Lower leg skin (tissue), 3 donors: ENCODE results near the gene MRPL33.

Experiments
- CTCF ChIP-seq, 3 donors: fragments of 450-650 bp; IDR thresholded peaks; one replicate each; pipeline ENCODE4 v1.5.1; 2016; ENCODE audit warnings: antibody characterized with exemption in 3 of 3, mild to moderate bottlenecking in 3 of 3, moderate library complexity in 2 of 3
- POLR2A ChIP-seq, 2 donors: fragments of 450-650 bp; IDR thresholded peaks; one replicate each; pipeline ENCODE4 v1.6.1; 2016 to 2017; ENCODE audit warnings: antibody characterized with exemption in 2 of 2, mild to moderate bottlenecking in 1 of 2, moderate library complexity in 1 of 2

- TF ChIP-seq CTCF (IDR thresholded peaks at IDR 0.05): no peak
- TF ChIP-seq POLR2A (IDR thresholded peaks at IDR 0.05): no peak
These were observed 15.4 kb upstream of the MRPL33 start for GRCh38 chr2:27756091-27756490.
